Measurements from ENCODE around the gene SNAPC3.
"Not testable (repeated sequence)": the region's sequence is repeated elsewhere in the genome, so short reads cannot be mapped to it uniquely, and the experiment has no call there.

The SNAPC3 gene

GRCh38 chr9:15422372-15423230 is at the start of gene SNAPC3:
SNAPC3 (plus strand) TSS chr9:15422876; CDS start chr9:15422880, 4 bp downstream.
- peak; percentile 99 for DNase-seq

- no peak for DNase-seq
Measured at GRCh38 chr9:15373881-15374280, 48.8 kb upstream of the SNAPC3 start.

- no peak for DNase-seq
Measured at GRCh38 chr9:15374310-15374709, 48.4 kb upstream of the SNAPC3 start.

GRCh38 chr9:15374825-15375224 is 47.9 kb upstream of the SNAPC3 start:
- DNase-seq, result no peak

- no peak for DNase-seq
Measured at GRCh38 chr9:15377625-15378540, 44.8 kb upstream of the SNAPC3 start.

GRCh38 chr9:15379317-15379716 is 43.4 kb upstream of the SNAPC3 start:
- not testable (repeated sequence) for DNase-seq

GRCh38 chr9:15379888-15380287 is 42.8 kb upstream of the SNAPC3 start:
- not testable (repeated sequence) for DNase-seq

- DNase-seq, result no peak
Measured at GRCh38 chr9:15381491-15381890, 41.2 kb upstream of the SNAPC3 start.

GRCh38 chr9:15386465-15386864 is 36.2 kb upstream of the SNAPC3 start:
- DNase-seq, result no peak

GRCh38 chr9:15389173-15389572 is 33.5 kb upstream of the SNAPC3 start:
- no peak for DNase-seq

GRCh38 chr9:15389631-15390030 is 33.0 kb upstream of the SNAPC3 start:
- DNase-seq, result no peak

- DNase-seq, result no peak
Measured at GRCh38 chr9:15390201-15390600, 32.5 kb upstream of the SNAPC3 start.

- DNase-seq, result no peak
Measured at GRCh38 chr9:15392363-15392762, 30.3 kb upstream of the SNAPC3 start.

GRCh38 chr9:15400281-15400941 is 22.3 kb upstream of the SNAPC3 start:
- DNase-seq, result no peak

- no peak for DNase-seq
Measured at GRCh38 chr9:15401266-15401665, 21.4 kb upstream of the SNAPC3 start.

- no peak for DNase-seq
Measured at GRCh38 chr9:15403155-15403554, 19.5 kb upstream of the SNAPC3 start.

GRCh38 chr9:15404171-15404570 is 18.5 kb upstream of the SNAPC3 start:
- DNase-seq, result no peak

GRCh38 chr9:15416880-15417279 is 5.8 kb upstream of the SNAPC3 start:
- no peak for DNase-seq

GRCh38 chr9:15417626-15418025 is 5.0 kb upstream of the SNAPC3 start:
- no peak for DNase-seq

GRCh38 chr9:15420796-15421195 is 1.9 kb upstream of the SNAPC3 start:
- no peak for DNase-seq

GRCh38 chr9:15421532-15421931 is 1.1 kb upstream of the SNAPC3 start:
- DNase-seq, result no peak

GRCh38 chr9:15421990-15422371 is 695 bp upstream of the SNAPC3 start:
- DNase-seq, result no peak

Data from retina (tissue), 1 donor.